Activated CD8-positive, alpha-beta memory T cell treated with anti-CD3 and anti-CD28 coated beads, Interleukin-2, amount 10 ng/mL, durations not matched to agents 7 days and 5 days (primary cell): Measurements from ENCODE around the gene INTS1. TPM values are rescaled to one million over a fixed set of nuclear protein-coding genes. Genes with fewer than 3 reads are reported as not detected.

ENCODE experiments used
- ATAC-seq: fragments of 150-1000 bp; cut with Tn5 transposase; one replicate; pipeline ENCODE4 v1.10.0; 2021; ENCODE audit warnings: moderate library complexity
- CTCF ChIA-PET: fragments of 350-600 bp; sonication (Branson Sonifier 250); formaldehyde crosslinking; loops from one replicate; lab custom pipeline; 2021; ENCODE audit warnings: antibody characterized with exemption; lab: Charles Lee
- DNase-seq: peaks from one replicate; pipeline ENCODE4 v3.0.0-alpha.2; 2020
- H3K27ac Mint-ChIP-seq: one replicate; pipeline ENCODE4 v1.8.0; 2021; ENCODE audit warnings: mild to moderate bottlenecking, mixed read lengths
- H3K27me3 Mint-ChIP-seq: one replicate; pipeline ENCODE4 v1.8.0; 2021; ENCODE audit warnings: mixed read lengths
- H3K36me3 Mint-ChIP-seq: one replicate; pipeline ENCODE4 v1.8.0; 2021; ENCODE audit warnings: mild to moderate bottlenecking, mixed read lengths
- H3K4me1 Mint-ChIP-seq: one replicate; pipeline ENCODE4 v1.8.0; 2021; ENCODE audit warnings: mixed read lengths
- H3K4me3 Mint-ChIP-seq: one replicate; pipeline ENCODE4 v1.8.0; 2021; ENCODE audit warnings: mild to moderate bottlenecking, moderate library complexity, mixed read lengths
- H3K9me3 Mint-ChIP-seq: one replicate; pipeline ENCODE4 v1.8.0; 2022; ENCODE audit warnings: low read depth, mixed read lengths
- total RNA-seq, 2 experiments: library from RNA; stranded (reverse); gene quantifications; one replicate each; pipeline ENCODE4 v1.2.3, GENCODE V29; 2021

Gene INTS1
- 100 to 1,000 TPM in 1 of 2 experiments, 10 to 100 TPM in 1; 97.5 to 102 TPM for total RNA-seq

- Mint-ChIP-seq H3K27ac (peak within 1 kb of the TSS; percentile 79), H3K36me3 (peaks cover 2% of the 10 kb centered on the region), H3K9me3 (no peaks in the 10 kb centered on the region), H3K27me3 (no peaks in the 10 kb centered on the region), H3K4me3 (peak within 1 kb of the TSS; percentile 85), H3K4me1 (peaks cover 39% of the 10 kb centered on the region)
- ATAC-seq (peak; percentile 94), DNase-seq (peak; percentile 93)
- CTCF ChIA-PET, result interaction anchor here (0.8 to 1.6 kb wide), 4 partner anchors 9 to 312 kb away, joined by 3 to 8 read pairs (median 4); no protein-coding TSS in a partner anchor
Observed at GRCh38 chr7:1503816-1504775, at the start of gene INTS1. Gene INTS1, minus strand, starts transcription at chr7:1504389. Its CDS starts 429 bp downstream, at chr7:1503960.

GRCh38 chr7:1553512-1554210, 49.5 kb upstream of the INTS1 start:
- no peaks in the 10 kb centered on the region for H3K27me3 Mint-ChIP-seq
- H3K4me3 Mint-ChIP-seq, result no peak overlapping the region
- no peak overlapping the region for H3K27ac Mint-ChIP-seq
- CTCF ChIA-PET, result no interaction called here
- no peaks in the 10 kb centered on the region for H3K4me1 Mint-ChIP-seq
- no peak for ATAC-seq
- DNase-seq, result no peak
- no peaks in the 10 kb centered on the region for H3K9me3 Mint-ChIP-seq
- H3K36me3 Mint-ChIP-seq, result no peaks in the 10 kb centered on the region

GRCh38 chr7:1552200-1552599, 48.0 kb upstream of the INTS1 start:
- H3K9me3 Mint-ChIP-seq, result no peaks in the 10 kb centered on the region
- no peak for ATAC-seq
- H3K36me3 Mint-ChIP-seq, result no peaks in the 10 kb centered on the region
- H3K4me1 Mint-ChIP-seq, result no peaks in the 10 kb centered on the region
- H3K27ac Mint-ChIP-seq, result no peak overlapping the region
- H3K27me3 Mint-ChIP-seq, result no peaks in the 10 kb centered on the region
- H3K4me3 Mint-ChIP-seq, result no peak overlapping the region
- CTCF ChIA-PET, result interaction anchor here (0.7 kb wide), 1 partner anchor 144 kb away, joined by 3 read pairs; no protein-coding TSS in a partner anchor
- DNase-seq, result no peak

- no peak for ATAC-seq
- H3K4me1 Mint-ChIP-seq, result no peaks in the 10 kb centered on the region
- no peak for DNase-seq
- no peaks in the 10 kb centered on the region for H3K36me3 Mint-ChIP-seq
- H3K9me3 Mint-ChIP-seq, result no peaks in the 10 kb centered on the region
- no peak overlapping the region for H3K4me3 Mint-ChIP-seq
- H3K27me3 Mint-ChIP-seq, result no peaks in the 10 kb centered on the region
- CTCF ChIA-PET, result no interaction called here
- H3K27ac Mint-ChIP-seq, result no peak overlapping the region
Observed at GRCh38 chr7:1550846-1551155, 46.6 kb upstream of the INTS1 start.

GRCh38 chr7:1550005-1550845, 46.0 kb upstream of the INTS1 start:
- H3K27me3 Mint-ChIP-seq, result no peaks in the 10 kb centered on the region
- H3K27ac Mint-ChIP-seq, result no peak overlapping the region
- H3K9me3 Mint-ChIP-seq, result no peaks in the 10 kb centered on the region
- H3K36me3 Mint-ChIP-seq, result no peaks in the 10 kb centered on the region
- CTCF ChIA-PET, result no interaction called here
- ATAC-seq (no peak), DNase-seq (no peak)
- no peak overlapping the region for H3K4me3 Mint-ChIP-seq
- H3K4me1 Mint-ChIP-seq, result no peaks in the 10 kb centered on the region

- no peak overlapping the region for H3K4me3 Mint-ChIP-seq
- H3K27ac Mint-ChIP-seq, result no peak overlapping the region
- H3K36me3 Mint-ChIP-seq, result no peaks in the 10 kb centered on the region
- no peak for DNase-seq
- H3K9me3 Mint-ChIP-seq, result no peaks in the 10 kb centered on the region
- CTCF ChIA-PET, result no interaction called here
- no peaks in the 10 kb centered on the region for H3K27me3 Mint-ChIP-seq
- no peak for ATAC-seq
- no peaks in the 10 kb centered on the region for H3K4me1 Mint-ChIP-seq
Observed at GRCh38 chr7:1549357-1550004, 45.3 kb upstream of the INTS1 start.

- H3K9me3 Mint-ChIP-seq, result no peaks in the 10 kb centered on the region
- H3K36me3 Mint-ChIP-seq, result no peaks in the 10 kb centered on the region
- DNase-seq (no peak), ATAC-seq (no peak)
- no peak overlapping the region for H3K27ac Mint-ChIP-seq
- CTCF ChIA-PET, result no interaction called here
- no peaks in the 10 kb centered on the region for H3K27me3 Mint-ChIP-seq
- H3K4me3 Mint-ChIP-seq, result no peak overlapping the region
- no peaks in the 10 kb centered on the region for H3K4me1 Mint-ChIP-seq
Observed at GRCh38 chr7:1548944-1549343, 44.8 kb upstream of the INTS1 start.

- no peak overlapping the region for H3K27ac Mint-ChIP-seq
- no peaks in the 10 kb centered on the region for H3K9me3 Mint-ChIP-seq
- DNase-seq, result no peak
- CTCF ChIA-PET, result no interaction called here
- H3K4me3 Mint-ChIP-seq, result no peak overlapping the region
- no peak for ATAC-seq
- no peaks in the 10 kb centered on the region for H3K27me3 Mint-ChIP-seq
- H3K36me3 Mint-ChIP-seq, result no peaks in the 10 kb centered on the region
- no peaks in the 10 kb centered on the region for H3K4me1 Mint-ChIP-seq
Observed at GRCh38 chr7:1548438-1548831, 44.2 kb upstream of the INTS1 start.

GRCh38 chr7:1547777-1548437, 43.7 kb upstream of the INTS1 start:
- Mint-ChIP-seq H3K27me3 (no peaks in the 10 kb centered on the region), H3K27ac (no peak overlapping the region), H3K36me3 (no peaks in the 10 kb centered on the region), H3K4me1 (no peaks in the 10 kb centered on the region), H3K4me3 (no peak overlapping the region), H3K9me3 (no peaks in the 10 kb centered on the region)
- CTCF ChIA-PET, result no interaction called here
- DNase-seq (no peak), ATAC-seq (no peak)

GRCh38 chr7:1546909-1547776, 43.0 kb upstream of the INTS1 start:
- no peaks in the 10 kb centered on the region for H3K27me3 Mint-ChIP-seq

GRCh38 chr7:1546274-1546908, 42.2 kb upstream of the INTS1 start:
- DNase-seq, result no peak
- CTCF ChIA-PET, result no interaction called here
- H3K9me3 Mint-ChIP-seq, result no peaks in the 10 kb centered on the region
- peak; percentile 20 for ATAC-seq
- no peak overlapping the region for H3K4me3 Mint-ChIP-seq
- H3K27me3 Mint-ChIP-seq, result no peaks in the 10 kb centered on the region
- H3K36me3 Mint-ChIP-seq, result no peaks in the 10 kb centered on the region
- H3K27ac Mint-ChIP-seq, result no peak overlapping the region
- no peaks in the 10 kb centered on the region for H3K4me1 Mint-ChIP-seq

More at GRCh38 chr7:1546909-1547776, 43.0 kb upstream of the INTS1 start:
- Mint-ChIP-seq H3K4me3 (no peak overlapping the region), H3K9me3 (no peaks in the 10 kb centered on the region), H3K4me1 (no peaks in the 10 kb centered on the region), H3K27ac (no peak overlapping the region), H3K36me3 (no peaks in the 10 kb centered on the region)
- ATAC-seq, result no peak
- DNase-seq, result no peak
- CTCF ChIA-PET, result no interaction called here
